HG03139 (cell line): ENCODE results near the gene RDH14.

Experiments used
- ATAC-seq: cut with Tn5 transposase; IDR thresholded peaks from one replicate; pipeline ENCODE4 v1.9.1; 2021; ENCODE audit not compliant: unreplicated experiment

The RDH14 gene

GRCh38 chr2:18522484-18523146, 37.8 kb downstream of the RDH14 start:
- no peak for ATAC-seq

- peak; percentile 78 for ATAC-seq
Observed at GRCh38 chr2:18520451-18521425, 39.7 kb downstream of the RDH14 start.

- ATAC-seq = no peak
Observed at GRCh38 chr2:18519914-18520450, 40.5 kb downstream of the RDH14 start.

GRCh38 chr2:18518116-18519111, 42.0 kb downstream of the RDH14 start:
- ATAC-seq = no peak

- no peak for ATAC-seq
Observed at GRCh38 chr2:18517386-18517785, 43.1 kb downstream of the RDH14 start.

GRCh38 chr2:18516112-18516511, 44.3 kb downstream of the RDH14 start:
- no peak for ATAC-seq

GRCh38 chr2:18514526-18515461, 45.7 kb downstream of the RDH14 start:
- no peak for ATAC-seq

GRCh38 chr2:18510775-18511174, 49.7 kb downstream of the RDH14 start:
- ATAC-seq = no peak

GRCh38 chr2:18506883-18507509, 53.5 kb downstream of the RDH14 start:
- ATAC-seq = no peak

GRCh38 chr2:18505703-18506341, 54.6 kb downstream of the RDH14 start:
- ATAC-seq = no peak
